ENCODE results near the gene TMEM184B. TPM values are rescaled to one million over a fixed set of nuclear protein-coding genes. Genes with fewer than 3 reads are reported as not detected.
"Not testable (repeated sequence)": the region's sequence is repeated elsewhere in the genome, so short reads cannot be mapped to it uniquely, and the experiment has no call there.

TMEM184B gene
- polyA plus RNA-seq, 2 donors = 10.8 to 14.4 TPM

GRCh38 chr22:38178605-38178937 lies 94.2 kb downstream of the TMEM184B start:
- 98 to 99% methylated on average over 7 of the region's 7 CpGs for WGBS, 2 donors
- Histone ChIP-seq H3K4me1 (ENCODE audit: control insufficient read depth in 2 of 2, insufficient read depth in 2 of 2, low read length in 1 of 2) (peaks cover 5 to 11% of the 10 kb centered on the region in 2 donors), H3K27ac (ENCODE audit: low read depth in 2 of 2, low read length in 1 of 2) (peak overlapping the region; percentile 87 to 96)
- not testable (repeated sequence) for H3K9me3 ChIP-seq (ENCODE audit: control insufficient read depth in 2 of 2, insufficient read depth in 1 of 2, low read depth in 1 of 2, low read length in 1 of 2); H3K36me3 ChIP-seq (ENCODE audit: control insufficient read depth in 2 of 2, insufficient read depth in 2 of 2, low read length in 1 of 2); H3K4me3 ChIP-seq (ENCODE audit: low read depth in 1 of 2, low read length in 2 of 2); H3K27me3 ChIP-seq (ENCODE audit: control insufficient read depth in 1 of 2, insufficient read depth in 2 of 2, low read length in 2 of 2)

GRCh38 chr22:38177926-38178604 lies 94.7 kb downstream of the TMEM184B start:
- no peaks in the 10 kb centered on the region for H3K9me3 ChIP-seq (ENCODE audit: control insufficient read depth in 2 of 2, insufficient read depth in 1 of 2, low read depth in 1 of 2, low read length in 1 of 2)
- H3K27me3 ChIP-seq (ENCODE audit: control insufficient read depth in 1 of 2, insufficient read depth in 2 of 2, low read length in 2 of 2) = no peaks in the 10 kb centered on the region
- no peak overlapping the region for H3K4me3 ChIP-seq (ENCODE audit: low read depth in 1 of 2, low read length in 2 of 2)
- peak overlapping the region; percentile 87 to 96 for H3K27ac ChIP-seq (ENCODE audit: low read depth in 2 of 2, low read length in 1 of 2)
- H3K36me3 ChIP-seq (ENCODE audit: control insufficient read depth in 2 of 2, insufficient read depth in 2 of 2, low read length in 1 of 2) = no peaks in the 10 kb centered on the region
- WGBS, 2 donors = 46 to 49% methylated on average over 15 of the region's 15 CpGs
- peaks cover 5 to 15% of the 10 kb centered on the region in 2 donors for H3K4me1 ChIP-seq (ENCODE audit: control insufficient read depth in 2 of 2, insufficient read depth in 2 of 2, low read length in 1 of 2)

- WGBS, 2 donors = 71 to 74% methylated on average over 9 of the region's 9 CpGs
- not testable (repeated sequence) for H3K36me3 ChIP-seq (ENCODE audit: control insufficient read depth in 2 of 2, insufficient read depth in 2 of 2, low read length in 1 of 2); H3K4me3 ChIP-seq (ENCODE audit: low read depth in 1 of 2, low read length in 2 of 2); H3K9me3 ChIP-seq (ENCODE audit: control insufficient read depth in 2 of 2, insufficient read depth in 1 of 2, low read depth in 1 of 2, low read length in 1 of 2); H3K27me3 ChIP-seq (ENCODE audit: control insufficient read depth in 1 of 2, insufficient read depth in 2 of 2, low read length in 2 of 2)
- Histone ChIP-seq H3K4me1 (ENCODE audit: control insufficient read depth in 2 of 2, insufficient read depth in 2 of 2, low read length in 1 of 2) (peaks cover 5 to 20% of the 10 kb centered on the region in 2 donors), H3K27ac (ENCODE audit: low read depth in 2 of 2, low read length in 1 of 2) (peak overlapping the region; percentile 87 to 96)
These were observed 95.3 kb downstream of the TMEM184B start for GRCh38 chr22:38177571-38177925.

GRCh38 chr22:38177044-38177443 lies 95.8 kb downstream of the TMEM184B start:
- Histone ChIP-seq H3K36me3 (ENCODE audit: control insufficient read depth in 2 of 2, insufficient read depth in 2 of 2, low read length in 1 of 2) (no peaks in the 10 kb centered on the region), H3K27ac (ENCODE audit: low read depth in 2 of 2, low read length in 1 of 2) (peak overlapping the region; percentile 58 to 84), H3K9me3 (ENCODE audit: control insufficient read depth in 2 of 2, insufficient read depth in 1 of 2, low read depth in 1 of 2, low read length in 1 of 2) (no peaks in the 10 kb centered on the region), H3K4me1 (ENCODE audit: control insufficient read depth in 2 of 2, insufficient read depth in 2 of 2, low read length in 1 of 2) (peaks cover 5 to 22% of the 10 kb centered on the region in 2 donors), H3K27me3 (ENCODE audit: control insufficient read depth in 1 of 2, insufficient read depth in 2 of 2, low read length in 2 of 2) (no peaks in the 10 kb centered on the region), H3K4me3 (ENCODE audit: low read depth in 1 of 2, low read length in 2 of 2) (no peak overlapping the region)
- 90 to 98% methylated on average over 4 of the region's 4 CpGs for WGBS, 2 donors

DNA sequence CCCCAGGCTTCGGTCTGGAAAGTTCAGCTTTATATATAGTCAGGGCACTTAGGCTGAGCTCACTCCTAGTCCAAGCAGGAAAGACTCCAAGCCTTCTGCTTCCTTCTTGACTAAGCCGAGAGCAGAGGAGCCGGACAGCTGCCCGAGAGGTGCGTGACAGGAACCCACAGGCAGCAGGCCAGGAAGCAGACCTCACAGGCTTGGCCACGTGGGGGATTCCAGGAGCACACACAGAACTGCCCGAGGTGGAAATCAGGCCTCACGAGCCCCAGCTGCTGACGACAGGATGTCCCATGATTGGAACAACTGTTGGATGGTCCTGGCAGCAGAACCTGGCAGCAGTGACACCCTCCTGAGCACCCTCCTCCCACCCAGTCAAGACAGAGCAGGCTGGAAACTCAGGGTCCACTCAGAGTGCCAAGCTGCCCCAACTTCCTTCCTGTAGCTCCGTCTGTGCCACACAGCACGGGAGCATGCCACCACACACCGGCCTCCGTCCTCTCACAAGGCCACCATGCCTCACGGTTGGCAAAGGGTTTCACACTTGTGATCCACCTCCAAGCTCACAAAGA lies 96.6 kb downstream of the TMEM184B start:
- Histone ChIP-seq H3K4me1 (ENCODE audit: control insufficient read depth in 2 of 2, insufficient read depth in 2 of 2, low read length in 1 of 2) (peaks cover 5 to 22% of the 10 kb centered on the region in 2 donors), H3K27ac (ENCODE audit: low read depth in 2 of 2, low read length in 1 of 2) (peak overlapping the region; percentile 36 to 84)

DNA sequence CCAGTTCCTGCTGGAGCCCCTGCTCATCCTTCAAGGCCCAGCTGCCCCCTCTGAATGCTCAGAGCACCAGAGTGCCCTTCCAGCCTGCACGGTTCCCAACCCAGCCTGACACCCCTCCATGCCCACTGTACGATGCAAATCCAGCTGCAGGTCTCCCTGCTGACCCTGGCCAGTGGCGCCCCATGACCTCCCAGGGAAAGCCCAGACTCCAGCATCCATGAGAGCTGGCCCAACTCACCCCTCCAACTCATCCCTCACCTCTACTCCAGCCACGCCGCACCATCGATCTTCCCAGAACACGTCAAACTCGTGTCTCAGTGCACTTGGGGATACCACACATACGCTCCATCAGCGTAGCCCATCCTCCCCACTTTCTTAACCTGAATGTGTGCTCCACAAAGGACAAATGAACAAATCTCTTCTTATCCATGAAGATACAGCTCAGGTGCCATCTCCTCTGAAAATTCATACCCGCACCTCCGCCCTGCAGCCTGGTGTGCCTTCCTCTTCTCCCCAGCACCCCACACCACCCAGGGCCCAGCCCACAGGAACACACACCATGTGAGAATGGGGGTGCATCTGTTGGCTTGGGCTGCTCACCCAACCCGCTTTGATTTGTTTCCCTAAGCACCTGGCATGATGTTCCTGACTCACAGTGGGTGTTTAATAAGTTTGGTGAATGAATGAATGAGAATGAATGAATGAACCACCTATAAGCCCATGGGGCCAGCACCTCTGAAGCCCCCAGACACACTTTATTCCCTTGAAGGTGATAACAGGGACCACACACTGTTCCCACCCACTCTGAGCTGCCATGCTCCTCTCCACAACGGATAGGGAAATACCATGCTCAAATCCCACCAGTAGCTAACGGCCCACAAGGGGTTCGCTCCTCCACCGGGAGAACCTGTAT lies 97.3 kb downstream of the TMEM184B start:
- peak overlapping the region; percentile 36 to 74 for H3K27ac ChIP-seq (ENCODE audit: low read depth in 2 of 2, low read length in 1 of 2)
- no peaks in the 10 kb centered on the region for H3K36me3 ChIP-seq (ENCODE audit: control insufficient read depth in 2 of 2, insufficient read depth in 2 of 2, low read length in 1 of 2)
- WGBS, 2 donors = 88 to 90% methylated on average over 17 of the region's 17 CpGs
- no peaks in the 10 kb centered on the region for H3K27me3 ChIP-seq (ENCODE audit: control insufficient read depth in 1 of 2, insufficient read depth in 2 of 2, low read length in 2 of 2)
- peaks cover 5 to 22% of the 10 kb centered on the region in 2 donors for H3K4me1 ChIP-seq (ENCODE audit: control insufficient read depth in 2 of 2, insufficient read depth in 2 of 2, low read length in 1 of 2)
- H3K9me3 ChIP-seq (ENCODE audit: control insufficient read depth in 2 of 2, insufficient read depth in 1 of 2, low read depth in 1 of 2, low read length in 1 of 2) = no peaks in the 10 kb centered on the region
- no peak overlapping the region for H3K4me3 ChIP-seq (ENCODE audit: low read depth in 1 of 2, low read length in 2 of 2)

More for the DNA sequence above, 96.6 kb downstream of the TMEM184B start:
- H3K4me3 ChIP-seq (ENCODE audit: low read depth in 1 of 2, low read length in 2 of 2) = no peak overlapping the region
- no peaks in the 10 kb centered on the region for H3K9me3 ChIP-seq (ENCODE audit: control insufficient read depth in 2 of 2, insufficient read depth in 1 of 2, low read depth in 1 of 2, low read length in 1 of 2)
- H3K27me3 ChIP-seq (ENCODE audit: control insufficient read depth in 1 of 2, insufficient read depth in 2 of 2, low read length in 2 of 2) = no peaks in the 10 kb centered on the region
- H3K36me3 ChIP-seq (ENCODE audit: control insufficient read depth in 2 of 2, insufficient read depth in 2 of 2, low read length in 1 of 2) = no peaks in the 10 kb centered on the region
- 46 to 58% methylated on average over 14 of the region's 14 CpGs for WGBS, 2 donors

DNA sequence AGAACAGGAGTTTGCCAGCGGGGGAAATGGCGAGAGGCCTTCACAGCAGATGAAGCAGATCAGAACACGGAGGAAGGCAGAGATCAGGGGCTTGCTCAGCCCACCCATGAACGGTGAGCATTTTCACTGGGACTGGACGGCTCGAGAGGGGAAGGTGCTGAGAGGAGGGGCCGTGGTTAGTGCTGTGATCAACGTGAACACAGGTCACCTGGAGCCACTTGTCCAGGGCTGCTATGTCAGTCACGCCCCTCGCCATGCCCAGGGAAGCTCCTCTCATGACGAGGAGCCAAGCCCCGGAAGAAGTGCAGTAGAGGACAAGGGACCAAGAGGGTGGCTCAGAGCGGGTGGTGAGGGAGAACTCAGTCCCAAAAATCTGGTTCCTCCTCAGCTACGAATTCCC lies 98.2 kb downstream of the TMEM184B start:
- Histone ChIP-seq H3K4me3 (ENCODE audit: low read depth in 1 of 2, low read length in 2 of 2) (no peak overlapping the region), H3K36me3 (ENCODE audit: control insufficient read depth in 2 of 2, insufficient read depth in 2 of 2, low read length in 1 of 2) (no peaks in the 10 kb centered on the region), H3K27ac (ENCODE audit: low read depth in 2 of 2, low read length in 1 of 2) (peak overlapping the region in 1 of 2 donors; percentile 24), H3K27me3 (ENCODE audit: control insufficient read depth in 1 of 2, insufficient read depth in 2 of 2, low read length in 2 of 2) (no peaks in the 10 kb centered on the region), H3K9me3 (ENCODE audit: control insufficient read depth in 2 of 2, insufficient read depth in 1 of 2, low read depth in 1 of 2, low read length in 1 of 2) (no peaks in the 10 kb centered on the region), H3K4me1 (ENCODE audit: control insufficient read depth in 2 of 2, insufficient read depth in 2 of 2, low read length in 1 of 2) (peaks cover 5 to 22% of the 10 kb centered on the region in 2 donors)
- 85 to 89% methylated on average over 14 of the region's 14 CpGs for WGBS, 2 donors

GRCh38 chr22:38173641-38173906 lies 99.2 kb downstream of the TMEM184B start:
- Histone ChIP-seq H3K4me1 (ENCODE audit: control insufficient read depth in 2 of 2, insufficient read depth in 2 of 2, low read length in 1 of 2) (peaks cover 5 to 22% of the 10 kb centered on the region in 2 donors), H3K4me3 (ENCODE audit: low read depth in 1 of 2, low read length in 2 of 2) (no peak overlapping the region), H3K27ac (ENCODE audit: low read depth in 2 of 2, low read length in 1 of 2) (no peak overlapping the region), H3K9me3 (ENCODE audit: control insufficient read depth in 2 of 2, insufficient read depth in 1 of 2, low read depth in 1 of 2, low read length in 1 of 2) (no peaks in the 10 kb centered on the region), H3K36me3 (ENCODE audit: control insufficient read depth in 2 of 2, insufficient read depth in 2 of 2, low read length in 1 of 2) (peaks cover 0 to 6% of the 10 kb centered on the region in 2 donors), H3K27me3 (ENCODE audit: control insufficient read depth in 1 of 2, insufficient read depth in 2 of 2, low read length in 2 of 2) (no peaks in the 10 kb centered on the region)
- WGBS, 2 donors = 95% methylated on average over 4 of the region's 4 CpGs

DNA sequence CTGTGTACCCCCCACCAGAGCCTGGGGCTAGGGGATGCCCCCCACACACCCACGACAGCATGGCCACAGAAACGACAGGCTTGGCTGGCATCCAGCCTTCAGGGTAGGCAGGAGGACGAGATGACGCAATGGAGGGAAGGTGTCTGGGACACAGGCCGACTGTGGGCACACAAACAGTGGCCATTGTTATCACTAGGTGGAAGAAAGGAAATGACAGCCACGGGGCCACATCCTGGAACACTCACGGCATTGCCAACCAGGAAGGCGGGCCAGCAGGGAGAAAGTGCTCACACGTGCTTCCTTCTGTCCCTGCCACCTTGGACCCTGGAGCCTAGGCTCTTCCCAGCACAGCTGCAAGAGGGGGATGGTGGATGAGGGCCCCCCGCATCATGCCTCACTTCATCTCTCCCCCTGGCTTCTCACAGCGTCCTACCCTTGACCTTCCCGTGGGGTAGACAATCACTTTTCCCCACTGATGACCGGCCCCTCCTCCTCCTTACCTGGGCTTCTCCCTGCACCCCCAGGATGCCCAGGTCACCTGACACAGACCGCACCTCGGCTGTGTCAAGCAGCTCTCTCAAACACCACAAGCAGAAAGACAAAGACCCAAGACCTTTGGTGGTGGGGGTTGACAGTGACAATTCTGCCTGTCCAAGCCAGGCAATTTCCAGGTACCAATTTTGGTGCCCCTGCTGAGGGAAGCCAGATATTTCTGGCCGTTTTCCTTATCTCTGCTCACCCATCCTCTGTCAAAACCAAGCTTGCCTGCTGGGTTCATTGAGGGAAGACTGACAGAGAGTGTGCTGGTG lies 99.8 kb downstream of the TMEM184B start:
- no peak overlapping the region for H3K4me3 ChIP-seq (ENCODE audit: low read depth in 1 of 2, low read length in 2 of 2)
- 44 to 45% methylated on average over 16 of the region's 16 CpGs for WGBS, 2 donors
- peaks cover 0 to 6% of the 10 kb centered on the region in 2 donors for H3K36me3 ChIP-seq (ENCODE audit: control insufficient read depth in 2 of 2, insufficient read depth in 2 of 2, low read length in 1 of 2)
- H3K9me3 ChIP-seq (ENCODE audit: control insufficient read depth in 2 of 2, insufficient read depth in 1 of 2, low read depth in 1 of 2, low read length in 1 of 2) = no peaks in the 10 kb centered on the region
- peak overlapping the region; percentile 9 to 61 for H3K27ac ChIP-seq (ENCODE audit: low read depth in 2 of 2, low read length in 1 of 2)
- no peaks in the 10 kb centered on the region for H3K27me3 ChIP-seq (ENCODE audit: control insufficient read depth in 1 of 2, insufficient read depth in 2 of 2, low read length in 2 of 2)
- peaks cover 5 to 23% of the 10 kb centered on the region in 2 donors for H3K4me1 ChIP-seq (ENCODE audit: control insufficient read depth in 2 of 2, insufficient read depth in 2 of 2, low read length in 1 of 2)

All from esophagus (tissue), 2 donors.